Measurements from ENCODE around the gene RGS6.

The RGS6 gene

GRCh38 chr14:72201645-72202044 is 269.4 kb downstream of the RGS6 start:
- Histone ChIP-seq H3K14ac (ENCODE audit: low read length in 2 of 2) (no peak overlapping the region), H2AFZ (ENCODE audit: low read depth, low read length) (no peak overlapping the region), H3K9ac (ENCODE audit: low read length) (no peak overlapping the region), H3K27me3 (ENCODE audit: control insufficient read depth in 1 of 2, insufficient read depth in 1 of 2, low read length in 2 of 2) (no peaks in the 10 kb centered on the region), H3K18ac (ENCODE audit: low read depth in 1 of 2, low read length in 2 of 2) (no peak overlapping the region), H3K4ac (ENCODE audit: low read depth in 1 of 2, low read length in 2 of 2) (no peak overlapping the region), H3K36me3 (ENCODE audit: control insufficient read depth in 1 of 2, insufficient read depth in 2 of 2, low read depth in 1 of 2, low read length in 2 of 2) (no peaks in the 10 kb centered on the region), H2AK5ac (ENCODE audit: low read length, severe bottlenecking) (no peak overlapping the region), H3K27ac (ENCODE audit: low read length, poor library complexity, severe bottlenecking) (no peak overlapping the region), H4K8ac (ENCODE audit: low read length) (no peak overlapping the region), H3K23ac (ENCODE audit: low read length in 2 of 2) (no peak overlapping the region), H3K4me2 (ENCODE audit: low read length, poor library complexity, severe bottlenecking) (no peak overlapping the region), H2BK12ac (ENCODE audit: low read length in 2 of 2) (no peak overlapping the region), H3K4me3 (ENCODE audit: insufficient read depth in 1 of 2, low read depth in 1 of 2, low read length in 2 of 2) (no peak overlapping the region), H4K91ac (ENCODE audit: low read length) (no peak overlapping the region), H2BK5ac (ENCODE audit: low read depth, low read length, poor library complexity, severe bottlenecking) (no peak overlapping the region), H3K4me1 (ENCODE audit: control insufficient read depth, insufficient read depth, low read depth, low read length) (no peaks in the 10 kb centered on the region), H2BK15ac (ENCODE audit: low read depth, poor library complexity, severe bottlenecking) (no peak overlapping the region), H3K79me1 (replicated peaks; ENCODE audit: low read length, poor library complexity, severe bottlenecking) (no peaks in the 10 kb centered on the region), H2BK120ac (ENCODE audit: low read depth, low read length) (no peak overlapping the region), H3K9me3 (ENCODE audit: control insufficient read depth, low read length) (no peaks in the 10 kb centered on the region)
- no peak for DNase-seq

- Histone ChIP-seq H3K9ac (ENCODE audit: low read length) (no peak overlapping the region), H2BK120ac (ENCODE audit: low read depth, low read length) (no peak overlapping the region), H4K91ac (ENCODE audit: low read length) (no peak overlapping the region), H3K14ac (ENCODE audit: low read length in 2 of 2) (no peak overlapping the region), H2AFZ (ENCODE audit: low read depth, low read length) (no peak overlapping the region), H3K4ac (ENCODE audit: low read depth in 1 of 2, low read length in 2 of 2) (no peak overlapping the region), H3K27ac (ENCODE audit: low read length, poor library complexity, severe bottlenecking) (no peak overlapping the region), H2BK5ac (ENCODE audit: low read depth, low read length, poor library complexity, severe bottlenecking) (no peak overlapping the region), H3K4me2 (ENCODE audit: low read length, poor library complexity, severe bottlenecking) (no peak overlapping the region), H3K27me3 (ENCODE audit: control insufficient read depth in 1 of 2, insufficient read depth in 1 of 2, low read length in 2 of 2) (no peaks in the 10 kb centered on the region), H3K4me3 (ENCODE audit: insufficient read depth in 1 of 2, low read depth in 1 of 2, low read length in 2 of 2) (no peak overlapping the region), H3K4me1 (ENCODE audit: control insufficient read depth, insufficient read depth, low read depth, low read length) (no peaks in the 10 kb centered on the region), H2BK12ac (ENCODE audit: low read length in 2 of 2) (no peak overlapping the region), H3K9me3 (ENCODE audit: control insufficient read depth, low read length) (no peaks in the 10 kb centered on the region), H4K8ac (ENCODE audit: low read length) (no peak overlapping the region), H3K18ac (ENCODE audit: low read depth in 1 of 2, low read length in 2 of 2) (no peak overlapping the region), H2BK15ac (ENCODE audit: low read depth, poor library complexity, severe bottlenecking) (no peak overlapping the region), H3K23ac (ENCODE audit: low read length in 2 of 2) (no peak overlapping the region), H3K36me3 (ENCODE audit: control insufficient read depth in 1 of 2, insufficient read depth in 2 of 2, low read depth in 1 of 2, low read length in 2 of 2) (no peaks in the 10 kb centered on the region), H2AK5ac (ENCODE audit: low read length, severe bottlenecking) (no peak overlapping the region), H3K79me1 (replicated peaks; ENCODE audit: low read length, poor library complexity, severe bottlenecking) (no peaks in the 10 kb centered on the region)
- 62% methylated on average over 3 of the region's 4 CpGs for WGBS
- no peak for DNase-seq
Measured at GRCh38 chr14:72213424-72213823, 281.2 kb downstream of the RGS6 start.

DNA sequence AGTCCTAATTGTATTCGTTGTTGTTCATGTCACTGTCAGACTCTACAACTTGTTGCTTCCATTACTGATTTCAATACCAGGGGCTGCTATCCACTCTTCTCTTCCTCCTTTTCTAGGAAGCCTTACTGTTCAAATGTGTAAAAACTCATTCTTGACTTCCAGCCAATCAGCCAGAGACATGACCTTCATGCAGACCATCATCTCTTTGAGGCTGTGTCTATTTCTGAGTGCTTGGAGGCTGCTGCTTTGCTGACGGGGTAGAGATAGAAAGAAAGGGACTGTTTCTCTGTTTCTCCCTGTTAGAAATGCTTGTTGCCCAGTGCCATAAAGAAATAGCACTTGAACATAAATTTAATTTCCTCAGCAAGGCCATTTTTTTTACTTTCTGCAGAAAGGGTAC is 282.9 kb downstream of the RGS6 start:
- no peak overlapping the region for H3K4me2 ChIP-seq (ENCODE audit: low read length, poor library complexity, severe bottlenecking)
- no peak overlapping the region for H3K23ac ChIP-seq (ENCODE audit: low read length in 2 of 2)
- H3K79me1 ChIP-seq (replicated peaks; ENCODE audit: low read length, poor library complexity, severe bottlenecking) = no peaks in the 10 kb centered on the region
- H3K27ac ChIP-seq (ENCODE audit: low read length, poor library complexity, severe bottlenecking) = no peak overlapping the region
- H3K18ac ChIP-seq (ENCODE audit: low read depth in 1 of 2, low read length in 2 of 2) = no peak overlapping the region
- no peak for DNase-seq
- no peak overlapping the region for H2AK5ac ChIP-seq (ENCODE audit: low read length, severe bottlenecking)
- H2BK120ac ChIP-seq (ENCODE audit: low read depth, low read length) = no peak overlapping the region
- H3K14ac ChIP-seq (ENCODE audit: low read length in 2 of 2) = no peak overlapping the region
- no peak overlapping the region for H3K9ac ChIP-seq (ENCODE audit: low read length)
- H3K4ac ChIP-seq (ENCODE audit: low read depth in 1 of 2, low read length in 2 of 2) = no peak overlapping the region
- H4K8ac ChIP-seq (ENCODE audit: low read length) = no peak overlapping the region
- no peak overlapping the region for H2AFZ ChIP-seq (ENCODE audit: low read depth, low read length)
- no peak overlapping the region for H4K91ac ChIP-seq (ENCODE audit: low read length)
- no peaks in the 10 kb centered on the region for H3K27me3 ChIP-seq (ENCODE audit: control insufficient read depth in 1 of 2, insufficient read depth in 1 of 2, low read length in 2 of 2)
- no peak overlapping the region for H2BK5ac ChIP-seq (ENCODE audit: low read depth, low read length, poor library complexity, severe bottlenecking)
- no peaks in the 10 kb centered on the region for H3K4me1 ChIP-seq (ENCODE audit: control insufficient read depth, insufficient read depth, low read depth, low read length)
- H3K9me3 ChIP-seq (ENCODE audit: control insufficient read depth, low read length) = peaks cover 8% of the 10 kb centered on the region
- 80% methylated on average over 2 of the region's 2 CpGs for WGBS
- no peak overlapping the region for H3K4me3 ChIP-seq (ENCODE audit: insufficient read depth in 1 of 2, low read depth in 1 of 2, low read length in 2 of 2)
- H3K36me3 ChIP-seq (ENCODE audit: control insufficient read depth in 1 of 2, insufficient read depth in 2 of 2, low read depth in 1 of 2, low read length in 2 of 2) = no peaks in the 10 kb centered on the region
- H2BK12ac ChIP-seq (ENCODE audit: low read length in 2 of 2) = no peak overlapping the region
- H2BK15ac ChIP-seq (ENCODE audit: low read depth, poor library complexity, severe bottlenecking) = no peak overlapping the region

DNA sequence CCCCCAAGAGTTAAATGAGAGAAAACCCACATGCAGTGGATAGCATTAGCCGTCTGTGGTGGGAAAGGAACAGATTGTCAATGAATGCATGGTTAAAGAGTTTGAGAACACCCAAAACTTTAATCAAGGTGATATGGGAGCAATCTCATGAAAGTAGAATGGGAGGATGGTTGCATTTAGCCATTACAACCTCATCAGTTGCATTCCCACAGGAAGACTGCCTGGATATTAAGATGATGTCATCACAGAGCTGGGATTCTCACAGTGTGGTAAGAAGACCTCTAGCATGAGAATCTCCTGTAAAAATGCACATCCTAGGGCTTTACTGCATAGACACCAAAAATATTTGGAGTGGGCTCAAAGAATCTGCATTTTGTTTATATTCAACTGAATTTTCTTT is 284.9 kb downstream of the RGS6 start:
- Histone ChIP-seq H2BK15ac (ENCODE audit: low read depth, poor library complexity, severe bottlenecking) (no peak overlapping the region), H3K9me3 (ENCODE audit: control insufficient read depth, low read length) (peaks cover 22% of the 10 kb centered on the region), H4K91ac (ENCODE audit: low read length) (no peak overlapping the region), H3K4me3 (ENCODE audit: insufficient read depth in 1 of 2, low read depth in 1 of 2, low read length in 2 of 2) (no peak overlapping the region), H3K36me3 (ENCODE audit: control insufficient read depth in 1 of 2, insufficient read depth in 2 of 2, low read depth in 1 of 2, low read length in 2 of 2) (no peaks in the 10 kb centered on the region), H3K4ac (ENCODE audit: low read depth in 1 of 2, low read length in 2 of 2) (no peak overlapping the region), H3K79me1 (replicated peaks; ENCODE audit: low read length, poor library complexity, severe bottlenecking) (no peaks in the 10 kb centered on the region), H3K23ac (ENCODE audit: low read length in 2 of 2) (no peak overlapping the region), H3K4me1 (ENCODE audit: control insufficient read depth, insufficient read depth, low read depth, low read length) (no peaks in the 10 kb centered on the region), H3K9ac (ENCODE audit: low read length) (no peak overlapping the region), H2AFZ (ENCODE audit: low read depth, low read length) (no peak overlapping the region), H2BK5ac (ENCODE audit: low read depth, low read length, poor library complexity, severe bottlenecking) (no peak overlapping the region), H3K4me2 (ENCODE audit: low read length, poor library complexity, severe bottlenecking) (no peak overlapping the region), H4K8ac (ENCODE audit: low read length) (no peak overlapping the region), H2BK12ac (ENCODE audit: low read length in 2 of 2) (no peak overlapping the region), H2AK5ac (ENCODE audit: low read length, severe bottlenecking) (no peak overlapping the region), H3K14ac (ENCODE audit: low read length in 2 of 2) (no peak overlapping the region), H3K18ac (ENCODE audit: low read depth in 1 of 2, low read length in 2 of 2) (no peak overlapping the region), H2BK120ac (ENCODE audit: low read depth, low read length) (no peak overlapping the region), H3K27ac (ENCODE audit: low read length, poor library complexity, severe bottlenecking) (no peak overlapping the region), H3K27me3 (ENCODE audit: control insufficient read depth in 1 of 2, insufficient read depth in 1 of 2, low read length in 2 of 2) (no peaks in the 10 kb centered on the region)
- WGBS = 79% methylated on average over 1 of the region's 1 CpG
- no peak for DNase-seq
